C4-2B (cell line): ENCODE measurements around the gene PRPF19.

ENCODE experiments used
- ZFX ChIP-seq: fragments of 450-650 bp; IDR thresholded peaks from 2 replicates; pipeline ENCODE4 v1.6.1; 2017
- TF ChIP-seq, protein P1 (sequence below): fragments of 450-650 bp; conservative IDR thresholded peaks from 2 replicates; pipeline ENCODE4 v1.5.1; 2017; ENCODE audit warnings: mild to moderate bottlenecking

DNA sequence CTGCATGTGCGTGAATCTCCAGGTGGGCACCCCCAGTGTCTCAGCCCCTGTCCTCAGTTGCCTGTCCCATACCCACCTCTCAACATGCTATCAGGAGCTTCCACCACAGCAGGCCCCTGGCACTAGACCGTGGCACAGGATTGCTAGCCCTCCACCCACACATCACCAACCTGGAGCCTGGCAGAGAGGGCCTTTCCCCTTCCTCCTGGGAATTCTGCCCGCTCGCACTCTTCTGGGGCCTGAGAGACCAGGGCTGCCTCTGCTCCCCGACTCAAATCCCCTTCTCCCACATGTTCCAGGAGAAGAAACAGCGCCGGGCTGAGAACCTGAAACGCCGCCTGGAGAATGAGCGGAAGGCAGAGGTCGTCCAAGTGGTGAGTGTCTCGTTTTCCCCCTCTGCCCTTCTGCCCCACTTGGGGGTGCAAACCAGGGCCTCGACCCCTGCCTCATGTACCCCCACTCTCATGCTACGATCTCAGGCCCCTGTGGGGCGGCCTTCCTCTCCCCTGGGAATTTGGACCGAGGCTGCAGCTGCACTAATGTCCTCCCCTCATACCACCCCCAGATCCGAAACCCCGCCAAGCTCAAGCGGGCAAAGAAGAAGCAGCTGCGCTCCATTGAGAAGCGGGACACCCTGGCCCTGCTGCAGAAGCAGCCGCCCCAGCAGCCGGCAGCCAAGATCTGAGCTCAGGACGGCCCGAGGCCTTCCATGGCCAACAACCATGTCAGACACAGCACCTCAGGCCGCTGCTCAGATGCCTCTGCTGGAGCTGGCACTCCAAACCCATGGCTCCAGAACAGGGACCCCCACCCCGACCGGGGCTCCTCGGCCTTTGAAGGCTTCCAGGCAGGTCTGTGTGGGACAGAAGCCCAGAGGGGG is 56.5 kb downstream of the PRPF19 start:
- TF ChIP-seq, protein P1, sequence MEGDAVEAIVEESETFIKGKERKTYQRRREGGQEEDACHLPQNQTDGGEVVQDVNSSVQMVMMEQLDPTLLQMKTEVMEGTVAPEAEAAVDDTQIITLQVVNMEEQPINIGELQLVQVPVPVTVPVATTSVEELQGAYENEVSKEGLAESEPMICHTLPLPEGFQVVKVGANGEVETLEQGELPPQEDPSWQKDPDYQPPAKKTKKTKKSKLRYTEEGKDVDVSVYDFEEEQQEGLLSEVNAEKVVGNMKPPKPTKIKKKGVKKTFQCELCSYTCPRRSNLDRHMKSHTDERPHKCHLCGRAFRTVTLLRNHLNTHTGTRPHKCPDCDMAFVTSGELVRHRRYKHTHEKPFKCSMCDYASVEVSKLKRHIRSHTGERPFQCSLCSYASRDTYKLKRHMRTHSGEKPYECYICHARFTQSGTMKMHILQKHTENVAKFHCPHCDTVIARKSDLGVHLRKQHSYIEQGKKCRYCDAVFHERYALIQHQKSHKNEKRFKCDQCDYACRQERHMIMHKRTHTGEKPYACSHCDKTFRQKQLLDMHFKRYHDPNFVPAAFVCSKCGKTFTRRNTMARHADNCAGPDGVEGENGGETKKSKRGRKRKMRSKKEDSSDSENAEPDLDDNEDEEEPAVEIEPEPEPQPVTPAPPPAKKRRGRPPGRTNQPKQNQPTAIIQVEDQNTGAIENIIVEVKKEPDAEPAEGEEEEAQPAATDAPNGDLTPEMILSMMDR, result no peak
- no peak for TF ChIP-seq ZFX
